Measurements from ENCODE around the gene GRK4.
"Not testable (repeated sequence)": the region's sequence is repeated elsewhere in the genome, so short reads cannot be mapped to it uniquely, and the experiment has no call there.

DNA sequence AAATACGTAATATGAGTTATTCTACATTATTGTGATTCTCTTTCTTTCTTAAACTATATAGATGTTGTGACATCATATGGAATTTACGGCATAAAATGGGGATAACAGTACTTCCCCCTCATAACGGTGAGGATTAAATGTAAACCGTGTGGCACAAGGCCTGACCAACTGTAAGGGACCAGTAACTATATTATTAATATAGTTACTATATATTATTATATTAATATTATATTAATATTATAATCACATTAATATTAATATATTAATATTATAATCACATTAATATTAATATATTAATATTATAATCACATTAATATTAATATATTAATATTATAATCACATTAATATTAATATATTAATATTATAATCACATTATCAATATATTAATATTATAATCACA, 2.9 kb upstream of the GRK4 start:
- TF ChIP-seq, protein P1, sequence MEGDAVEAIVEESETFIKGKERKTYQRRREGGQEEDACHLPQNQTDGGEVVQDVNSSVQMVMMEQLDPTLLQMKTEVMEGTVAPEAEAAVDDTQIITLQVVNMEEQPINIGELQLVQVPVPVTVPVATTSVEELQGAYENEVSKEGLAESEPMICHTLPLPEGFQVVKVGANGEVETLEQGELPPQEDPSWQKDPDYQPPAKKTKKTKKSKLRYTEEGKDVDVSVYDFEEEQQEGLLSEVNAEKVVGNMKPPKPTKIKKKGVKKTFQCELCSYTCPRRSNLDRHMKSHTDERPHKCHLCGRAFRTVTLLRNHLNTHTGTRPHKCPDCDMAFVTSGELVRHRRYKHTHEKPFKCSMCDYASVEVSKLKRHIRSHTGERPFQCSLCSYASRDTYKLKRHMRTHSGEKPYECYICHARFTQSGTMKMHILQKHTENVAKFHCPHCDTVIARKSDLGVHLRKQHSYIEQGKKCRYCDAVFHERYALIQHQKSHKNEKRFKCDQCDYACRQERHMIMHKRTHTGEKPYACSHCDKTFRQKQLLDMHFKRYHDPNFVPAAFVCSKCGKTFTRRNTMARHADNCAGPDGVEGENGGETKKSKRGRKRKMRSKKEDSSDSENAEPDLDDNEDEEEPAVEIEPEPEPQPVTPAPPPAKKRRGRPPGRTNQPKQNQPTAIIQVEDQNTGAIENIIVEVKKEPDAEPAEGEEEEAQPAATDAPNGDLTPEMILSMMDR (IDR thresholded peaks at IDR 0.05), result not testable (repeated sequence)
- TF ChIP-seq POLR2A (IDR thresholded peaks at IDR 0.05), result not testable (repeated sequence)
